Mesenchymal stem cell (in vitro differentiated cells and primary cell): ENCODE measurements around the gene NCCRP1.

Experiments
- DNase-seq: peaks from one replicate; pipeline ENCODE4 v3.0.0-alpha.2; 2013
- H2AFZ ChIP-seq: one replicate; pipeline ENCODE4 v1.6.1; 2013; ENCODE audit warnings: low read depth, mild to moderate bottlenecking, control low read depth, inconsistent platforms, low read length, moderate library complexity
- H2AK5ac ChIP-seq: 2 replicates; pipeline ENCODE4 v1.6.1; 2013; ENCODE audit warnings: low read length, moderate library complexity, mild to moderate bottlenecking, inconsistent platforms; ENCODE audit not compliant: severe bottlenecking
- H2BK120ac ChIP-seq: one replicate; pipeline ENCODE4 v1.6.1; 2013; ENCODE audit warnings: low read depth, mild to moderate bottlenecking, inconsistent platforms, low read length, moderate library complexity
- H2BK12ac ChIP-seq, 2 experiments: one replicate each; pipeline ENCODE4 v1.6.1; 2013; ENCODE audit warnings: inconsistent platforms in 2 of 2, low read length in 2 of 2, mild to moderate bottlenecking in 2 of 2, moderate library complexity in 2 of 2, control low read depth in 1 of 2
- H2BK15ac ChIP-seq: one replicate; pipeline ENCODE4 v1.6.1; 2013; ENCODE audit warnings: mild to moderate bottlenecking, low read depth, inconsistent platforms; ENCODE audit not compliant: poor library complexity, severe bottlenecking
- H2BK5ac ChIP-seq: 2 replicates; pipeline ENCODE4 v1.6.1; 2013; ENCODE audit warnings: low read depth, mild to moderate bottlenecking, low read length, control low read depth, inconsistent platforms; ENCODE audit not compliant: poor library complexity, severe bottlenecking
- H3K14ac ChIP-seq, 2 experiments: one replicate each; pipeline ENCODE4 v1.6.1; 2013; ENCODE audit warnings: inconsistent platforms in 2 of 2, low read length in 2 of 2, control low read depth in 1 of 2, mild to moderate bottlenecking in 1 of 2, moderate library complexity in 1 of 2
- H3K18ac ChIP-seq, 2 experiments: one replicate each; pipeline ENCODE4 v1.6.1; 2013; ENCODE audit warnings: inconsistent platforms in 2 of 2, low read length in 2 of 2, control low read depth in 1 of 2, low read depth in 1 of 2, mild to moderate bottlenecking in 1 of 2
- H3K23ac ChIP-seq, 2 experiments: one replicate each; pipeline ENCODE4 v1.6.1; 2013; ENCODE audit warnings: inconsistent platforms in 2 of 2, low read length in 2 of 2, mild to moderate bottlenecking in 2 of 2, moderate library complexity in 2 of 2, control low read depth in 1 of 2
- H3K27ac ChIP-seq: 2 replicates; pipeline ENCODE4 v1.5.1; 2013; ENCODE audit warnings: mild to moderate bottlenecking, moderate library complexity, low read length, control low read depth, inconsistent platforms; ENCODE audit not compliant: poor library complexity, severe bottlenecking
- H3K27me3 ChIP-seq, 2 experiments: 2 replicates each; pipeline versions ENCODE4 v1.6.1 to v1.7.0; 2013; ENCODE audit warnings: low read length in 2 of 2, mild to moderate bottlenecking in 2 of 2, moderate library complexity in 2 of 2, control low read depth in 1 of 2, inconsistent platforms in 1 of 2; ENCODE audit not compliant: control insufficient read depth in 1 of 2, insufficient read depth in 1 of 2
- H3K36me3 ChIP-seq, 2 experiments: 2 replicates each; pipeline versions ENCODE4 v1.6.1 to v1.7.0; 2013; ENCODE audit warnings: low read length in 2 of 2, control low read depth in 1 of 2, inconsistent platforms in 1 of 2, low read depth in 1 of 2, mild to moderate bottlenecking in 1 of 2; ENCODE audit not compliant: insufficient read depth in 2 of 2, control insufficient read depth in 1 of 2
- H3K4ac ChIP-seq, 2 experiments: one replicate each; pipeline ENCODE4 v1.6.1; 2013; ENCODE audit warnings: inconsistent platforms in 2 of 2, low read length in 2 of 2, mild to moderate bottlenecking in 2 of 2, moderate library complexity in 2 of 2, control low read depth in 1 of 2, low read depth in 1 of 2
- H3K4me1 ChIP-seq: 2 replicates; pipeline ENCODE4 v1.6.1; 2013; ENCODE audit warnings: low read depth, low read length, control low read depth; ENCODE audit not compliant: control insufficient read depth, insufficient read depth
- H3K4me2 ChIP-seq: 2 replicates; pipeline ENCODE4 v1.6.1; 2013; ENCODE audit warnings: low read length, mild to moderate bottlenecking, inconsistent platforms; ENCODE audit not compliant: poor library complexity, severe bottlenecking
- H3K4me3 ChIP-seq, 2 experiments: 2 replicates each; pipeline versions ENCODE4 v1.5.1 to v1.7.0; 2013; ENCODE audit warnings: low read length in 2 of 2, mild to moderate bottlenecking in 2 of 2, control low read depth in 1 of 2, low read depth in 1 of 2; ENCODE audit not compliant: insufficient read depth in 1 of 2
- H3K79me1 ChIP-seq: replicated peaks from 2 replicates; pipeline ENCODE4 v1.6.1; 2013; ENCODE audit warnings: mild to moderate bottlenecking, control low read depth, low read length, inconsistent platforms; ENCODE audit not compliant: poor library complexity, severe bottlenecking
- H3K9ac ChIP-seq: 2 replicates; pipeline ENCODE4 v1.7.0; 2013; ENCODE audit warnings: mild to moderate bottlenecking, low read length, moderate library complexity
- H3K9me3 ChIP-seq: 2 replicates; pipeline ENCODE4 v1.7.0; 2013; ENCODE audit warnings: mild to moderate bottlenecking, low read length; ENCODE audit not compliant: control insufficient read depth
- H4K8ac ChIP-seq: one replicate; pipeline ENCODE4 v1.6.1; 2013; ENCODE audit warnings: inconsistent platforms, mild to moderate bottlenecking, low read length, moderate library complexity
- H4K91ac ChIP-seq: one replicate; pipeline ENCODE4 v1.6.1; 2013; ENCODE audit warnings: mild to moderate bottlenecking, low read length, inconsistent platforms
- WGBS: methylation state at CpG from one replicate; pipeline ENCODE4 v1.1.7; 2013; ENCODE audit warnings: mixed read lengths; 5-methylcytosine and 5-hydroxymethylcytosine counted together

NCCRP1 gene

GRCh38 chr19:39194832-39195542 is 1.8 kb upstream of the NCCRP1 start:
- Histone ChIP-seq H3K4me2 (no peak overlapping the region), H3K27me3 (peaks cover 45 to 57% of the 10 kb centered on the region in 2 experiments), H2BK120ac (no peak overlapping the region), H3K4ac (no peak overlapping the region), H2BK15ac (no peak overlapping the region), H4K91ac (no peak overlapping the region), H2AFZ (no peak overlapping the region), H2BK12ac (no peak overlapping the region), H3K23ac (no peak overlapping the region), H3K18ac (no peak overlapping the region), H3K9me3 (no peaks in the 10 kb centered on the region), H3K27ac (no peak overlapping the region), H3K36me3 (no peaks in the 10 kb centered on the region), H4K8ac (no peak overlapping the region), H3K4me1 (peaks cover 25% of the 10 kb centered on the region), H3K14ac (no peak overlapping the region), H3K79me1 (no peaks in the 10 kb centered on the region), H3K4me3 (no peak overlapping the region), H2BK5ac (no peak overlapping the region), H3K9ac (no peak overlapping the region), H2AK5ac (no peak overlapping the region)
- WGBS, result 62% methylated on average over 7 of the region's 9 CpGs
- DNase-seq, result no peak

GRCh38 chr19:39195755-39196154 is 1.0 kb upstream of the NCCRP1 start:
- no peak overlapping the region for H4K8ac ChIP-seq
- no peak overlapping the region for H2BK12ac ChIP-seq
- H3K4ac ChIP-seq, result no peak overlapping the region
- no peaks in the 10 kb centered on the region for H3K36me3 ChIP-seq
- no peak overlapping the region for H4K91ac ChIP-seq
- no peak overlapping the region for H3K4me3 ChIP-seq
- H2AFZ ChIP-seq, result no peak overlapping the region
- H3K9me3 ChIP-seq, result no peaks in the 10 kb centered on the region
- H3K79me1 ChIP-seq, result no peaks in the 10 kb centered on the region
- H2AK5ac ChIP-seq, result no peak overlapping the region
- no peak overlapping the region for H2BK120ac ChIP-seq
- 67% methylated on average over 8 of the region's 9 CpGs for WGBS
- H3K18ac ChIP-seq, result no peak overlapping the region
- DNase-seq, result no peak
- no peak overlapping the region for H3K9ac ChIP-seq
- H3K23ac ChIP-seq, result no peak overlapping the region
- no peak overlapping the region for H2BK15ac ChIP-seq
- H3K27me3 ChIP-seq, result peaks cover 52 to 58% of the 10 kb centered on the region in 2 experiments
- H3K14ac ChIP-seq, result no peak overlapping the region
- H2BK5ac ChIP-seq, result no peak overlapping the region
- no peak overlapping the region for H3K27ac ChIP-seq
- H3K4me1 ChIP-seq, result peaks cover 25% of the 10 kb centered on the region
- H3K4me2 ChIP-seq, result no peak overlapping the region

DNA sequence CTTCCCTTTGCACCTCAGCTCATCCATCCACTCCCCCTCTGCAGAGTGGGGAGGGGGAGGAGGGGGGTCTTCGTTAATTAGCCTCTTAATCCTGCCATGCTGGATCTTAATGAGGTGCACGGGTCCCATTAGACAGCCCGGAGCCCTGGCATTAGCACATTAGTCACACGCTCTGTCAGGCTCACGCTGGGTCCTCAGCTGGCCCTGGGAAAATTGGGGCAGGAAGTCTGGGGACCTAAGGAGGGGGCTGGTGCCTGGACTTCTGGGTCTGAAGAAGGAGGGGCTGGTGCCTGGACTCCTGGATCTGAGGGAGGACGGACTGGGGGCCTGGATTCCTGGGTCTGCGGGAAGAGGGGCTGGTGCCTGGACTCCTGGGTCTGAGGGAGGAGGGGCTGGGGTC is 444 bp upstream of the NCCRP1 start:
- Histone ChIP-seq H2BK5ac (no peak overlapping the region), H3K4me1 (peaks cover 25% of the 10 kb centered on the region), H4K8ac (no peak overlapping the region), H2BK12ac (no peak overlapping the region), H3K4me3 (no peak overlapping the region), H3K14ac (no peak overlapping the region), H3K4ac (no peak overlapping the region), H3K9me3 (no peaks in the 10 kb centered on the region), H4K91ac (no peak overlapping the region), H3K36me3 (no peaks in the 10 kb centered on the region), H3K18ac (no peak overlapping the region), H2BK120ac (no peak overlapping the region), H3K4me2 (no peak overlapping the region), H2BK15ac (no peak overlapping the region), H2AK5ac (no peak overlapping the region), H2AFZ (no peak overlapping the region), H3K27ac (no peak overlapping the region), H3K79me1 (no peaks in the 10 kb centered on the region), H3K23ac (no peak overlapping the region), H3K27me3 (peaks cover 56 to 64% of the 10 kb centered on the region in 2 experiments), H3K9ac (no peak overlapping the region)
- DNase-seq, result no peak
- 46% methylated on average over 7 of the region's 7 CpGs for WGBS

DNA sequence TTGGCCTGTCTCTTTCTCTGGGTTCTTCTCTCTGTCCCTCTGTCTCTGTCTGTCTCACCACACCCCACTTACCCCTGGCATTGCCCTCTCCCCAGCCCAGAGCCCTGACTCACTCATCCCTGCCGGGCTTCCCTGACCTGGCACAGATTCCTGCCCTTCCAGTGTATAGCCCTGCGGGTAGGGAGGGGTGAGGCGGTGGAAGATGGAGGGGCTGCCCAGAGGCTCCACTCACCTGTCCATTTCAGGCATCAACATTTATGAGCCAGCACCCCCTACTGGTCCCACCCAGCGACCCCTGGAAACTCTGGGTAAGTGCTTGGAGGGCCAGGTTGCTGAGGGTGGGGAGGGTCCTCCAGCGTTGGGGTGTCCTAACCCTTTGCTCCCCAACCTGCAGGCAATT is 1.0 kb downstream of the NCCRP1 start:
- no peak overlapping the region for H3K4ac ChIP-seq
- H3K9me3 ChIP-seq, result no peaks in the 10 kb centered on the region
- no peak overlapping the region for H2AK5ac ChIP-seq
- H3K18ac ChIP-seq, result no peak overlapping the region
- H2BK12ac ChIP-seq, result no peak overlapping the region
- H3K27ac ChIP-seq, result no peak overlapping the region
- H3K9ac ChIP-seq, result no peak overlapping the region
- no peak overlapping the region for H3K4me2 ChIP-seq
- no peak overlapping the region for H4K8ac ChIP-seq
- no peak for DNase-seq
- H3K4me3 ChIP-seq, result no peak overlapping the region
- H2BK5ac ChIP-seq, result no peak overlapping the region
- no peak overlapping the region for H2BK15ac ChIP-seq
- no peak overlapping the region for H2AFZ ChIP-seq
- H3K23ac ChIP-seq, result no peak overlapping the region
- peaks cover 62 to 74% of the 10 kb centered on the region in 2 experiments for H3K27me3 ChIP-seq
- no peak overlapping the region for H4K91ac ChIP-seq
- H3K14ac ChIP-seq, result no peak overlapping the region
- no peaks in the 10 kb centered on the region for H3K36me3 ChIP-seq
- peaks cover 25% of the 10 kb centered on the region for H3K4me1 ChIP-seq
- H2BK120ac ChIP-seq, result no peak overlapping the region
- no peaks in the 10 kb centered on the region for H3K79me1 ChIP-seq
- WGBS, result 46% methylated on average over 2 of the region's 5 CpGs
